Gastroesophageal sphincter (tissue), 3 donors: ENCODE data around the gene C10orf90.

Experiments
- CTCF ChIP-seq, 4 experiments: fragments of 200-600 bp in 2 of 4; fragments of 450-650 bp in 2 of 4; sonication (generic) in 1 of 4; IDR thresholded peaks; one replicate each; pipeline ENCODE4 v1.5.1; 2017 to 2019; ENCODE audit warnings: antibody characterized with exemption in 4 of 4, mild to moderate bottlenecking in 2 of 4, moderate library complexity in 2 of 4
- EP300 ChIP-seq: sonication (generic); formaldehyde crosslinking; IDR thresholded peaks from one replicate; pipeline ENCODE4 v1.6.1; 2017; ENCODE audit warnings: antibody characterized with exemption, mild to moderate bottlenecking
- POLR2A ChIP-seq, 2 donors: fragments of 450-650 bp; IDR thresholded peaks; one replicate each; pipeline ENCODE4 v1.6.1; 2017; ENCODE audit warnings: antibody characterized with exemption in 2 of 2, mild to moderate bottlenecking in 2 of 2, moderate library complexity in 1 of 2
- POLR2AphosphoS5 ChIP-seq: sonication (generic); formaldehyde crosslinking; IDR thresholded peaks from one replicate; pipeline ENCODE4 v1.6.1; 2017; ENCODE audit warnings: antibody characterized with exemption

GRCh38 chr10:126375926-126376554 lies 294.5 kb downstream of the C10orf90 start:
- TF ChIP-seq CTCF (IDR thresholded peaks at IDR 0.05) (no peak), EP300 (no peak), POLR2AphosphoS5 (no peak), POLR2A (IDR thresholded peaks at IDR 0.05) (no peak)
